GM13976 (cell line): Measurements from ENCODE around the gene HOXD12.

Experiments
- DNase-seq: peaks from one replicate; pipeline ENCODE4 v3.0.0; 2012; ENCODE audit warnings: low spot score
- in situ Hi-C: fragments of 300-500 bp; cut with MboI; formaldehyde crosslinking; loops from one replicate; pipeline ENCODE4 v1.12.0; 2022; ENCODE audit warnings: low sequenced_read_pairs, mixed read lengths, inconsistent platforms; ENCODE audit not compliant: unreplicated experiment
- TF ChIP-seq, protein P1 (sequence below): IDR thresholded peaks from 2 replicates; pipeline ENCODE4 v1.5.1; 2012; ENCODE audit warnings: borderline replicate concordance, mild to moderate bottlenecking; ENCODE audit not compliant: insufficient read depth; ENCODE audit errors: extremely low read depth, missing control alignments, control extremely low read depth

Gene HOXD12

GRCh38 chr2:176071330-176072291, 28.0 kb upstream of the HOXD12 start:
- no peak for DNase-seq
- in situ Hi-C loops, result loop anchor here (10.0 kb wide), 1 partner anchor 377 kb away; no protein-coding TSS in a partner anchor
- TF ChIP-seq, protein P1, sequence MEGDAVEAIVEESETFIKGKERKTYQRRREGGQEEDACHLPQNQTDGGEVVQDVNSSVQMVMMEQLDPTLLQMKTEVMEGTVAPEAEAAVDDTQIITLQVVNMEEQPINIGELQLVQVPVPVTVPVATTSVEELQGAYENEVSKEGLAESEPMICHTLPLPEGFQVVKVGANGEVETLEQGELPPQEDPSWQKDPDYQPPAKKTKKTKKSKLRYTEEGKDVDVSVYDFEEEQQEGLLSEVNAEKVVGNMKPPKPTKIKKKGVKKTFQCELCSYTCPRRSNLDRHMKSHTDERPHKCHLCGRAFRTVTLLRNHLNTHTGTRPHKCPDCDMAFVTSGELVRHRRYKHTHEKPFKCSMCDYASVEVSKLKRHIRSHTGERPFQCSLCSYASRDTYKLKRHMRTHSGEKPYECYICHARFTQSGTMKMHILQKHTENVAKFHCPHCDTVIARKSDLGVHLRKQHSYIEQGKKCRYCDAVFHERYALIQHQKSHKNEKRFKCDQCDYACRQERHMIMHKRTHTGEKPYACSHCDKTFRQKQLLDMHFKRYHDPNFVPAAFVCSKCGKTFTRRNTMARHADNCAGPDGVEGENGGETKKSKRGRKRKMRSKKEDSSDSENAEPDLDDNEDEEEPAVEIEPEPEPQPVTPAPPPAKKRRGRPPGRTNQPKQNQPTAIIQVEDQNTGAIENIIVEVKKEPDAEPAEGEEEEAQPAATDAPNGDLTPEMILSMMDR, result no peak

- in situ Hi-C loops, result loop anchor here (10.0 kb wide), 1 partner anchor 377 kb away; no protein-coding TSS in a partner anchor
- TF ChIP-seq, protein P1, result no peak
- DNase-seq, result no peak
Observed at GRCh38 chr2:176072292-176072669, 27.3 kb upstream of the HOXD12 start.

GRCh38 chr2:176072951-176073904, 26.4 kb upstream of the HOXD12 start:
- DNase-seq, result no peak
- TF ChIP-seq, protein P1, result no peak
- in situ Hi-C loops, result loop anchor here (10.0 kb wide), 1 partner anchor 378 kb away; no protein-coding TSS in a partner anchor

DNA sequence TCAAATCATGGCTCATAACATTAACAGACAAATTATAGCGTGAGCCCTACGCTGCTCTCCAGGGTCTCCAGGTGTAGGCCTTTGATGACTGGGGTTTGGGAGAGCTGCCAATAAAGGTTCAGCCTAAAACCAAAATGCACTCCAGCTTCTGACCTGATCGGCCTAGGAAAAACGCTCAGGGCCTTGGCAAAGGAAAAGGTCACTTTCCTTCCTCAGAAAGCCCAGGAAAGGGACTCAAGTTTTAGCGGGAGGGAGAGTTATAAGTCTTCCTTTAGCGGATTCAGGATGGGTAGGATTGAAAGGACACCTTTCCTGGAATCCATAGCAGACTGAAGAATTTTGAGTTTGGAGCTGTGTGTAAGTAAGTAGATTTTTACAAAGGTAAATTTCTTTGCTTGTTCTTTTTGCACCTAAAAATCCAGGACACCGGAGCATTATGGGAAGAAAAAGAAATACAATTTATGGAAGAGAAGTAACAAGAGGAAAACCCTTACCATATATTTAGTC, 24.6 kb upstream of the HOXD12 start:
- in situ Hi-C loops, result loop anchor here (10.0 to 25.0 kb wide), 2 partner anchors 380 to 713 kb away; no protein-coding TSS in a partner anchor
- TF ChIP-seq, protein P1, result no peak
- DNase-seq, result no peak

DNA sequence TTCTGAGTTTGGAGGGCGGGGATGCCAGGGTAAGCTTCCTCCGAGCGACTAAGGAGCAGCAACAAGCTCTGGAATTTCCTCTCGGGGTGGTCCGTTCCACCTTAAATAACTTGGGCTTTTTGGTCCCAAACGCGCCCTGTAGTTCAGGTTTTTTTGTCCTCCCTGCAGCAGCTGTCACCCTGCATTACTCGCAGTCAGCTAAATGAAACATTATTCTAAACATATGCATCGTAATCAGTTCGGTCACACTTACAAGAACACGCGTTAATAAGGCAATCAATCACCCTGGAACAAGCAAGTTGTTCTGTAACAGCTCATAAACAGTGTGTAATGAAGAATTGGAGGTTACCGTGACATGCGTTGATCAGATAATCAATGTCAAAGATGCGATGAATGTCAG, 24.1 kb upstream of the HOXD12 start:
- TF ChIP-seq, protein P1, result no peak
- no peak for DNase-seq
- in situ Hi-C loops, result loop anchor here (10.0 to 25.0 kb wide), 2 partner anchors 381 to 713 kb away; no protein-coding TSS in a partner anchor

DNA sequence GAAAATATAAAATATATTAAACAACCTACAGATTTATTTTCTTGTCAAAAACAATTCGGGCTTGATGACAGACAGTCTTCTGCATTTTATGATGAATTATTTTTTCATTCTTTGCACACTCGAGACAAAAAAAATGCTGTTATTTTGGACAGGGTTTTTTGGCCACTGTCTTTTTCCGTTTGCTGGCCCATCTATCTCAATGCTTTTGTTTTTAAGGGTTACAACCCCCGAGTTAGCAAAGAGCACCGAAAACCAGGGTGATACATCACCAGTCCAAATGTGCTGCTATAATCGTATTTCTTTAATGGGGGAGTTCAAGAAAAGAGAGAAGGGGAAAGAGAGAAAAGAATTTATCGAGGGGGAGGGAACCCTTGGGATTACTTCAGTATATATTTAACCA, 23.5 kb upstream of the HOXD12 start:
- in situ Hi-C loops, result loop anchor here (10.0 to 25.0 kb wide), 2 partner anchors 381 to 714 kb away; no protein-coding TSS in a partner anchor
- DNase-seq, result no peak
- TF ChIP-seq, protein P1, result no peak
